A549 (cell line): Measurements from ENCODE around the gene MPZL2.

ENCODE experiments used
- BHLHE40 ChIP-seq: IDR thresholded peaks from 2 replicates; pipeline ENCODE4 v1.6.1; 2012; ENCODE audit warnings: low read depth, low read length, inconsistent platforms
- CTCF ChIP-seq: fragments of >200 bp; sonication (Bioruptor Twin); formaldehyde crosslinking; IDR thresholded peaks from 3 replicates; pipeline ENCODE4 v1.5.1; 2016
- ELK1 ChIP-seq: fragments of 150-350 bp; IDR thresholded peaks from 2 replicates; pipeline ENCODE4 v1.6.1; 2014; ENCODE audit warnings: low read depth, mild to moderate bottlenecking, low read length
- ESRRA ChIP-seq: fragments of 150-350 bp; IDR thresholded peaks from 2 replicates; pipeline ENCODE4 v1.6.1; 2014; ENCODE audit warnings: mild to moderate bottlenecking, low read length, borderline replicate concordance
- JUN ChIP-seq, 2 experiments: fragments of >200 bp; sonication (Bioruptor Twin); formaldehyde crosslinking; IDR thresholded peaks; 2 replicates in 1 of 2; 3 replicates in 1 of 2; pipeline ENCODE4 v1.6.1; 2016 to 2017
- MYC ChIP-seq: IDR thresholded peaks from 2 replicates; pipeline ENCODE4 v1.6.1; 2012; ENCODE audit warnings: mild to moderate bottlenecking, inconsistent platforms, low read length, improper control_type of control experiment, borderline replicate concordance
- POLR2A ChIP-seq: IDR thresholded peaks from 2 replicates; pipeline ENCODE4 v1.6.1; 2012; ENCODE audit warnings: mild to moderate bottlenecking, low read length
- REST ChIP-seq: fragments of 200-600 bp; sonication (generic); IDR thresholded peaks from 2 replicates; pipeline ENCODE4 v1.6.1; 2016; ENCODE audit warnings: antibody characterized with exemption, mild to moderate bottlenecking, moderate library complexity
- RFX5 ChIP-seq: fragments of 450-650 bp; IDR thresholded peaks from 2 replicates; pipeline ENCODE4 v1.7.1; 2014; ENCODE audit warnings: antibody characterized with exemption, mild to moderate bottlenecking, moderate library complexity
- SMC3 ChIP-seq: fragments of >200 bp; sonication (Bioruptor Twin); formaldehyde crosslinking; IDR thresholded peaks from 3 replicates; pipeline ENCODE4 v1.6.1; 2018; ENCODE audit warnings: inconsistent platforms
- USF2 ChIP-seq: fragments of 450-650 bp; IDR thresholded peaks from 2 replicates; pipeline ENCODE4 v1.6.1; 2014; ENCODE audit warnings: antibody characterized with exemption
- ZC3H11A ChIP-seq: fragments of 450-650 bp; IDR thresholded peaks from 2 replicates; pipeline ENCODE4 v1.6.1; 2014; ENCODE audit warnings: antibody characterized with exemption, mild to moderate bottlenecking

- TF ChIP-seq CTCF, result no peak
- TF ChIP-seq BHLHE40, result no peak
- no peak for TF ChIP-seq MYC
- no peak for TF ChIP-seq POLR2A
- TF ChIP-seq RFX5, result no peak
- TF ChIP-seq USF2, result no peak
- no peak for TF ChIP-seq ESRRA
- TF ChIP-seq JUN (IDR thresholded peaks at IDR 0.05), result no peak
- no peak for TF ChIP-seq REST
- TF ChIP-seq SMC3, result no peak
- TF ChIP-seq ELK1, result no peak
- no peak for TF ChIP-seq ZC3H11A
Measured at GRCh38 chr11:118231461-118231860, 32.6 kb downstream of the MPZL2 start.
